Muscle layer of duodenum (tissue), 2 donors: ENCODE measurements around the gene YBX1.
"Not testable (repeated sequence)": the region's sequence is repeated elsewhere in the genome, so short reads cannot be mapped to it uniquely, and the experiment has no call there.

ENCODE experiments used
- H3K27ac ChIP-seq: one replicate; pipeline ENCODE4 v1.7.0; 2013; ENCODE audit warnings: mild to moderate bottlenecking, low read length
- H3K27me3 ChIP-seq: one replicate; pipeline ENCODE4 v1.7.0; 2013; ENCODE audit warnings: low read depth, mild to moderate bottlenecking, control low read depth, low read length
- H3K36me3 ChIP-seq, 2 donors: one replicate each; pipeline ENCODE4 v1.7.0; 2013; ENCODE audit warnings: low read length in 2 of 2, control low read depth in 1 of 2, mild to moderate bottlenecking in 1 of 2; ENCODE audit not compliant: insufficient read depth in 2 of 2, control insufficient read depth in 1 of 2
- H3K4me1 ChIP-seq, 2 donors: one replicate each; pipeline ENCODE4 v1.7.0; 2013; ENCODE audit warnings: low read length in 2 of 2, mild to moderate bottlenecking in 2 of 2, control low read depth in 1 of 2, moderate library complexity in 1 of 2; ENCODE audit not compliant: insufficient read depth in 2 of 2, control insufficient read depth in 1 of 2
- H3K4me3 ChIP-seq, 2 donors: one replicate each; pipeline ENCODE4 v1.7.0; 2013; ENCODE audit warnings: low read length in 2 of 2, low read depth in 1 of 2, mild to moderate bottlenecking in 1 of 2
- H3K9me3 ChIP-seq, 2 donors: one replicate each; pipeline ENCODE4 v1.7.0; 2013; ENCODE audit warnings: low read length in 2 of 2, control low read depth in 1 of 2, mild to moderate bottlenecking in 1 of 2; ENCODE audit not compliant: control insufficient read depth in 1 of 2
- donor health status: healthy.

YBX1 gene

GRCh38 chr1:42742617-42743316 is 60.5 kb downstream of the YBX1 start:
- Histone ChIP-seq H3K36me3 (peaks cover 16 to 21% of the 10 kb centered on the region in 2 donors), H3K4me1 (no peaks in the 10 kb centered on the region), H3K27me3 (no peaks in the 10 kb centered on the region), H3K9me3 (no peaks in the 10 kb centered on the region), H3K27ac (no peak overlapping the region), H3K4me3 (no peak overlapping the region)

GRCh38 chr1:42743317-42744147 is 61.3 kb downstream of the YBX1 start:
- Histone ChIP-seq H3K4me1 (no peaks in the 10 kb centered on the region), H3K9me3 (no peaks in the 10 kb centered on the region), H3K27ac (no peak overlapping the region), H3K27me3 (no peaks in the 10 kb centered on the region), H3K36me3 (peaks cover 24 to 29% of the 10 kb centered on the region in 2 donors), H3K4me3 (no peak overlapping the region)

GRCh38 chr1:42744148-42744413 is 61.9 kb downstream of the YBX1 start:
- Histone ChIP-seq H3K4me3 (no peak overlapping the region), H3K36me3 (peaks cover 26 to 34% of the 10 kb centered on the region in 2 donors), H3K27ac (no peak overlapping the region), H3K9me3 (no peaks in the 10 kb centered on the region), H3K4me1 (no peaks in the 10 kb centered on the region), H3K27me3 (no peaks in the 10 kb centered on the region)

DNA sequence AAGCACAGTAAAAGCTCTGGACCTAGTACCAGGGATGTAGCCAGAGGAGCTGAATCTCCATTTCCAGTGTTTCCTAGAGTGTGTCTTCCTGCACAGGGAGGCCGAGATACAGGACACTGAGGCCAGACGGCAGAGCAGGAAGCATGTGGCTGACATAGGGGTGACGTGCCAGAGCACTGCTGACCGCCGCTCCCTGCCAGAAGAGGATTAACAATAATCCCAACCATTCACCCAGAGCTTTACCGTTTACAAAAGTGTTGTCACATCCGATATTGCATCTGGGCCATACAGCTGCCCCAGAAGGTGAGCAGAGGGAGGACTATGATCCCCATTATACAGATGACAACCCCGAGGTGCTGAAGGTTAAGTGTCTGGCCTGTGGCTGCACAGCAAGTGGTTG is 63.6 kb downstream of the YBX1 start:
- Histone ChIP-seq H3K27ac (no peak overlapping the region), H3K27me3 (no peaks in the 10 kb centered on the region), H3K9me3 (no peaks in the 10 kb centered on the region), H3K4me3 (no peak overlapping the region), H3K4me1 (no peaks in the 10 kb centered on the region), H3K36me3 (peaks cover 38 to 47% of the 10 kb centered on the region in 2 donors)

DNA sequence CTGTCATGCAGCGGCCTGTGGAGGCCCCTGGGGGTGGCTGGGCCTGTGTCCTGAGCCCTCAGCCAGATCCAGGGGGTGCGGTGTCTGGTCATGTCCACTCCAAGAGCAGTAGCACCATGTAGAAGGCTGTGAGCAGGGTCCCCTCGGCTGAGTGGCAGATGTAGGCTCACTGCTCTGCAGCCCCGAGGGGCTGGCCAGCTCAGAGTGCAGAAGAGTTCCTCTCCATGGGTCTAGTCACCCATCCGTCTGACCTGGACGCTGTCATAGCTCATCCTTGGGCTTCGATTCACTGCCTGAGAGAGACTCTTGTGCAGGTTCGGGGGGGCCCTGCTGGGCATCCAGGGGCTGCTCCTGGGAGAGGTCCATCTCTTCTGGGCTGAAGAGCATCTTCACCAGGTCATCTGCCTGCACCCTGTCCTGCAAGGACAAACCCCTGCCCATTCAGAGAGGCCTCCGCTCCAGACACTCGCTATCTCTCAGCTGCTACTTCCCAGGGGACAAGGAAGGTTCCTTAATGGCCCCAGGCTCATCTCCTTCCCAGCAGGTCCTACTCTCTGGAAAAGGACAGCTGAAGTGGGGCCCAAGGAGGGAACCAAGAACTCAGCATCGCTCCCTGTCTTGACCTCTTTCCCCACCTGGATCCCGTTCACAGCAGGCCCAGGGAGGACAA is 64.4 kb downstream of the YBX1 start:
- no peak overlapping the region for H3K4me3 ChIP-seq
- no peak overlapping the region for H3K27ac ChIP-seq
- no peaks in the 10 kb centered on the region for H3K4me1 ChIP-seq
- H3K9me3 ChIP-seq: no peaks in the 10 kb centered on the region
- H3K27me3 ChIP-seq: no peaks in the 10 kb centered on the region
- H3K36me3 ChIP-seq: peaks cover 38 to 49% of the 10 kb centered on the region in 2 donors

- no peak overlapping the region for H3K27ac ChIP-seq
- no peaks in the 10 kb centered on the region for H3K4me1 ChIP-seq
- no peaks in the 10 kb centered on the region for H3K27me3 ChIP-seq
- H3K36me3 ChIP-seq: peaks cover 43 to 54% of the 10 kb centered on the region in 2 donors
- H3K4me3 ChIP-seq: no peak overlapping the region
- no peaks in the 10 kb centered on the region for H3K9me3 ChIP-seq
These were observed 64.9 kb downstream of the YBX1 start for GRCh38 chr1:42747125-42747524.

DNA sequence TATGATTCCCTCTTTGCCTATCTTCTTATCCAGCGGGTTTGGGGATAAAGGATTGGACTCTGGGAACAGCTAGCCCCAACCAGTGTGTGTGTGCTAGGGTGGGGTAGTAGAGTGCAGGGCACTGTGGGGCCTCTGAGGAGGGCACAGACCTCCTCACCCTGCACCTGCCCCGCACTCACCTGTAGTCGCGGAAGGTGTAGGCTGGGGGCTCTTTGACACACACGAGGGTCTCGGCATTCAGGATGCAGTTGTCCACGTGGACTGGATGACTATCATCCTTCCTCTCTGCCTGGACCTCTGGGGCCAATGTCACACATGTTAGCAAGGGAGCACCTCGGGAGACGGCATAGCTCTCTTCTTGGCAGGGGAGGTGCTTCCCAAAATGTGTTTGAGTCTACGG is 65.8 kb downstream of the YBX1 start:
- Histone ChIP-seq H3K27ac (no peak overlapping the region), H3K27me3 (no peaks in the 10 kb centered on the region), H3K36me3 (peaks cover 51 to 63% of the 10 kb centered on the region in 2 donors), H3K4me1 (no peaks in the 10 kb centered on the region), H3K9me3 (no peaks in the 10 kb centered on the region), H3K4me3 (no peak overlapping the region)

- Histone ChIP-seq H3K27ac (no peak overlapping the region), H3K4me3 (no peak overlapping the region), H3K4me1 (no peaks in the 10 kb centered on the region), H3K9me3 (no peaks in the 10 kb centered on the region), H3K36me3 (peaks cover 51 to 70% of the 10 kb centered on the region in 2 donors), H3K27me3 (no peaks in the 10 kb centered on the region)
These were observed 66.5 kb downstream of the YBX1 start for GRCh38 chr1:42748461-42749410.

DNA sequence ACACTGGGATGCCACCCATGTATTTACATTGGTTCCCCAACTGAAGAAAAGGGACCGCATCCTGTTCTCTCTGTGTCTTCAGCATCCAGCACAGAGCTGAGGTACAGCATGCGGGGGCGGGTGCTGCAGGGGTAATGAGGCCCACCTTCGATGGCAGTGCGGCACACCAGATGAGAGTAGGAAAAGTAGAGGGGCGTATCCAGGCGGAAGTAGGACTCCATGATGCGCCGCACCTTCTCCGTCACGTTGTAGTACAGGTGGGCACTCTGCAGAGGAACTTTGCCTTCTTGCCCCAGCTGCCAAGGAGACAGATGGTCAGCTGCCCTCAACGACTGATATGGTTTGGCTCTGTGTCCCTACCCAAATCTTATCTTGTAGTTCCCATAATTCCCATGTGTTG is 67.8 kb downstream of the YBX1 start:
- Histone ChIP-seq H3K27me3 (no peaks in the 10 kb centered on the region), H3K9me3 (no peaks in the 10 kb centered on the region), H3K4me1 (no peaks in the 10 kb centered on the region), H3K27ac (no peak overlapping the region), H3K4me3 (no peak overlapping the region), H3K36me3 (peaks cover 63 to 83% of the 10 kb centered on the region in 2 donors)

DNA sequence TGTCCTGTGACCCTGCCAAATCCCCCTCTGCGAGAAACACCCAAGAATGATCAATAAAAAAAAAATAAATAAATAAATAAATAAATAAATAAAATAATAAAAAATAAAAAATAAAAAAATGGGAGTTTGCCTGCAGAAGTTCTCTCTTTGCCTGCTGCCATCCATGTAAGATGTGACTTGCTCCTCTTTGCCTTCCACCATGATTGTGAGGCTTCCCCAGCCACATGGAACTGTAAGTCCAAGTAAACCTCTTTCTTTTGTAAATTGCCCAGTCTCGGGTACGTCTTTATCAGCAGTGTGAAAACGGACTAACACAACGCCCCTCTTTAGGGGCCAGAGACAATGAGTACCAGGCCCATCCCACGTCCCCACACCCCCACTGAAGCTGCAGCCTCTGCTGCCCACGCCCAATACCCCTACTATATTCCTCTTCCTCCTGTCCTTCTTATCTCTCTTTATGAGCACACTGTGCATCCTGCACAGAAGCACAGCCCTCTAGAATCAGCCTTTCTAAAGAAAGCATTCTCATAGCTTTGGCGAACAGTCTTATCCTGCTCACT is 69.4 kb downstream of the YBX1 start:
- H3K27ac ChIP-seq, H3K4me1 ChIP-seq, H3K4me3 ChIP-seq, H3K27me3 ChIP-seq, H3K9me3 ChIP-seq: not testable (repeated sequence)
- peaks cover 69 to 87% of the 10 kb centered on the region in 2 donors for H3K36me3 ChIP-seq
